ENCODE results near the gene ZNF157. TPM values are rescaled to one million over a fixed set of nuclear protein-coding genes. Genes with fewer than 3 reads are reported as not detected.

The ZNF157 gene
- total RNA-seq, 2 donors from 2014 or later, result not detected

DNA sequence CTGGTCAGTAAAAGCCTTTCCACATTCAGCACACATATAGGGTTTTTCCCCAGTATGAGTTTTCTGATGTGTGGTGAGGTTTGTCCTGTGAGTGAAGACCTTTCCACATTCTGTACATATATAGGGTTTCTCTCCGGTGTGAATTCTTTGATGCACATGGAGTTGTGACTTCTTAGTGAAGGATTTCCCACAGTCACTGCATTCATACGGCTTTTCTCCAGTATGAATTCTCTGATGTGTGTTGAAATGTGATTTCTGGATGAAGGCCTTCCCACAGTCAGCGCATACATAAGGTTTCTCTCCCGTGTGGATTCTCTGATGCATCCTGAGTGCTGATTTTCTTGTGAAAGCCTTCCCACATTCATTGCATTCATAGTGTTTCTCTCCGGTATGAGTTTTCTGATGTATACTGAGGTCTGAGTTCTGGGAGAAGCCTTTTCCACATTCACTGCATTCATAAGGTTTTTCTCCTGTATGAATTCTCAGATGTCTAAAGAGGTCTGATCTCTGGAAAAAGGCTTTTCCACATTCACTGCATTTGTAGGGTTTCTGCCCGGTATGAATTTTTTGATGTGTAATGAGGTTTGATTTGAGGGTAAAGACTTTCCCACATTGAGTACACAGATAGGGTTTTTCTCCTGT lies 77.9 kb downstream of the ZNF157 start:
- no peaks in the 10 kb centered on the region for H3K4me1 ChIP-seq
- H3K9ac ChIP-seq (ENCODE audit: low read depth in 2 of 2, low read length in 2 of 2), result no peak overlapping the region
- intact Hi-C loops (cut with DNase I), result no loop called here
- peaks cover 5% of the 10 kb centered on the region for H3K9me3 ChIP-seq
- no peak overlapping the region for H3K4me3 ChIP-seq
- no peaks in the 10 kb centered on the region for H3K27me3 ChIP-seq
- no peak overlapping the region for H3K27ac ChIP-seq
- DNase-seq, result no peak
- no peaks in the 10 kb centered on the region for H3K36me3 ChIP-seq
- TF ChIP-seq, protein P1, sequence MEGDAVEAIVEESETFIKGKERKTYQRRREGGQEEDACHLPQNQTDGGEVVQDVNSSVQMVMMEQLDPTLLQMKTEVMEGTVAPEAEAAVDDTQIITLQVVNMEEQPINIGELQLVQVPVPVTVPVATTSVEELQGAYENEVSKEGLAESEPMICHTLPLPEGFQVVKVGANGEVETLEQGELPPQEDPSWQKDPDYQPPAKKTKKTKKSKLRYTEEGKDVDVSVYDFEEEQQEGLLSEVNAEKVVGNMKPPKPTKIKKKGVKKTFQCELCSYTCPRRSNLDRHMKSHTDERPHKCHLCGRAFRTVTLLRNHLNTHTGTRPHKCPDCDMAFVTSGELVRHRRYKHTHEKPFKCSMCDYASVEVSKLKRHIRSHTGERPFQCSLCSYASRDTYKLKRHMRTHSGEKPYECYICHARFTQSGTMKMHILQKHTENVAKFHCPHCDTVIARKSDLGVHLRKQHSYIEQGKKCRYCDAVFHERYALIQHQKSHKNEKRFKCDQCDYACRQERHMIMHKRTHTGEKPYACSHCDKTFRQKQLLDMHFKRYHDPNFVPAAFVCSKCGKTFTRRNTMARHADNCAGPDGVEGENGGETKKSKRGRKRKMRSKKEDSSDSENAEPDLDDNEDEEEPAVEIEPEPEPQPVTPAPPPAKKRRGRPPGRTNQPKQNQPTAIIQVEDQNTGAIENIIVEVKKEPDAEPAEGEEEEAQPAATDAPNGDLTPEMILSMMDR (IDR thresholded peaks at IDR 0.05), result no peak

DNA sequence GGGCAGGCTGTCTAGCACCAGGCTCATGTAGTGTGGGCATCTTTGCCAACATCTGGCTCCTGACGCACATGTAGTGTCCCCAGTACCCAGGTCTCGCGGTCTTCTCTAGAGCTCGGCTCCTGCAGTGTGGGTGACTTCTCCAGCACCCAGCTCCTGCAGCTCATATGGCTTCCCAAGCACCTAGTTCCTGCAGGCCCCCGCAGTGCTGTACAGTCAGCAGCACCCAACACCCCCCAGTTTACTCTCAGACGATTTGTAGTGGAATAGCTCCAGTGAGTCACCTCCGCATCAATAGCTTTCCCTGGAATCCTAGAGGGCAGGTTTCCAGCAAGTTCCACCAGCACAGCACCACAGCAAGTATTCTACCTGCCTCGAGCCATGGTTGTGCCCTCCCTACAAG lies 81.7 kb downstream of the ZNF157 start:
- Histone ChIP-seq H3K4me3 (no peak overlapping the region), H3K27me3 (no peaks in the 10 kb centered on the region), H3K9ac (ENCODE audit: low read depth in 2 of 2, low read length in 2 of 2) (no peak overlapping the region), H3K36me3 (no peaks in the 10 kb centered on the region), H3K9me3 (peaks cover 5% of the 10 kb centered on the region), H3K4me1 (no peaks in the 10 kb centered on the region), H3K27ac (no peak overlapping the region)
- DNase-seq, result no peak
- intact Hi-C loops (cut with DNase I), result no loop called here
- TF ChIP-seq, protein P1 (IDR thresholded peaks at IDR 0.05), result no peak

DNA sequence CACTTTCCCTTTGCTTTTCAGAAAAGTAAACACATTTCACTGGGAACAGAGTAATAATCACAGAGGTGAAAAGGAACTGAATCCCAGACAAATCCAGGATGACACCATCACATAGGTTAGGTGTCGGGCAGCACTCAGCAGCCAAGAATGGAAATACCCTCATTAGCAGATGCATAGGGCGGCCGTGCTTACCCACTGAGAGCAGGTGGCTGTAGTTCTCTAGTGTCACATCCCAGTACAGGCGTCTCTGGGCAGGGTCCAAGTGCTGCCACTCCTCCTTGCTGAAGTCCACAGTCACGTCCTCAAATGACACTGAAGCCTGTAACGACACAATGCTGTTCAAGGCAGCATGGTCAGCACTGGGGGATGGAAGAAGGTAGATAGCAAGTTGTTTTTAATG lies 85.7 kb downstream of the ZNF157 start:
- Histone ChIP-seq H3K4me1 (no peaks in the 10 kb centered on the region), H3K36me3 (no peaks in the 10 kb centered on the region), H3K27me3 (no peaks in the 10 kb centered on the region), H3K9me3 (no peaks in the 10 kb centered on the region), H3K9ac (ENCODE audit: low read depth in 2 of 2, low read length in 2 of 2) (no peak overlapping the region), H3K27ac (no peak overlapping the region), H3K4me3 (no peak overlapping the region)
- intact Hi-C loops (cut with DNase I), result no loop called here
- no peak for DNase-seq
- TF ChIP-seq, protein P1 (IDR thresholded peaks at IDR 0.05), result no peak

DNA sequence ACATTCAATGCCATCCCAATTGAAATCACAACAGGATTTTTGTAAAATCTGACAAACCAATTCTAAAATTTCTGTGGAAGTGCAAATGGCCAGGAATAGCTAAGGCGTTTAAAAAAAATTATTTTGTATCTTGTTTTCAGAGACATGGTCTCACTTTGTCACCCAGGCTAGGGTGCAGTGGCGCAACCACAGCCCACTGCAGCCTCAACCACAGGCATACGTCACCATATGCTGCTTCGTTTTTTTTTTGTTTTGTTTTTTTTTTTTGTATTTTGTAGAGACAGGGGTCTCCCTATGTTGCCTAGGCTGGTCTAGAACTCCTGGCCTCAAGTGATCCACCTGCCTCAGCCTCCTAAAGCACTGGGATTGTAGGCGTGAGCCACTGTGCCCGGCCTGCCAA lies 88.2 kb downstream of the ZNF157 start:
- Histone ChIP-seq H3K9me3 (no peaks in the 10 kb centered on the region), H3K36me3 (no peaks in the 10 kb centered on the region), H3K9ac (ENCODE audit: low read depth in 2 of 2, low read length in 2 of 2) (no peak overlapping the region), H3K4me1 (no peaks in the 10 kb centered on the region), H3K27me3 (no peaks in the 10 kb centered on the region), H3K4me3 (no peak overlapping the region), H3K27ac (no peak overlapping the region)
- intact Hi-C loops (cut with DNase I), result no loop called here
- DNase-seq, result no peak
- TF ChIP-seq, protein P1 (IDR thresholded peaks at IDR 0.05), result no peak

DNA sequence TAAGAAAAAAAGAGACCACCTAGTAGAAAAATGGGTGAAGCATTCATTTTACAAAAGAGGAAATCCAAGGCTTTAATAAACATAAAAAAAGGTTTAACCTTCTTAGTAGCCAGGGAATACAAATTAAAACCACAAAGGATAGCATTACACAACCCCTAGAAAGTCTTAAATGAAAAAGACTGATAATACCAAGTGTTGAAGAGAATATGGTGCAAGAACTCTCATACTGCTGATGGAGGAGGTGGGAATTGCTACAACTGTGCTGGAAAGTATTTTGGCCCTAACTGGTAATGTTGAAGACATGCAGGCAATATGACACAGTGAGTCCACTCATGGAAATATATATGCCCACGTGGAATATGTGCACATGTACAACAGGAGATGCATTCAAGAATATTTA lies 90.2 kb downstream of the ZNF157 start:
- no peaks in the 10 kb centered on the region for H3K4me1 ChIP-seq
- H3K9ac ChIP-seq (ENCODE audit: low read depth in 2 of 2, low read length in 2 of 2), result no peak overlapping the region
- TF ChIP-seq, protein P1 (IDR thresholded peaks at IDR 0.05), result no peak
- DNase-seq, result no peak
- no peaks in the 10 kb centered on the region for H3K36me3 ChIP-seq
- no peaks in the 10 kb centered on the region for H3K27me3 ChIP-seq
- intact Hi-C loops (cut with DNase I), result no loop called here
- H3K9me3 ChIP-seq, result no peaks in the 10 kb centered on the region
- no peak overlapping the region for H3K27ac ChIP-seq
- no peak overlapping the region for H3K4me3 ChIP-seq

Other genes starting within 250 kb of the ZNF157 start
- 10 to 100 TPM; 84.6 to 97.1 TPM for gene NDUFB11, start 225.9 kb upstream of the ZNF157 start, total RNA-seq
- 10 to 100 TPM; 30.0 to 67.8 TPM for gene RBM10, start 225.4 kb upstream of the ZNF157 start, total RNA-seq
- gene UBA1, start 176.7 kb upstream of the ZNF157 start, total RNA-seq, result 100 to 1,000 TPM; 237 to 327 TPM
- 100 to 1,000 TPM in 1 of 2 donors, 10 to 100 TPM in 1; 95.0 to 147 TPM for gene CDK16, start 151.9 kb upstream of the ZNF157 start, total RNA-seq
- 10 to 100 TPM; 20.7 to 22.9 TPM for gene USP11, start 137.6 kb upstream of the ZNF157 start, total RNA-seq
- gene ZNF41, start 112.6 kb downstream of the ZNF157 start, total RNA-seq, result 10 to 100 TPM in 1 of 2 donors, 1 to 10 TPM in 1; 8.3 to 10.3 TPM
- gene ARAF, start 190.6 kb downstream of the ZNF157 start, total RNA-seq, result 10 to 100 TPM; 94.8 to 95.2 TPM
- gene TIMP1, start 211.9 kb downstream of the ZNF157 start, total RNA-seq, result 10 to 100 TPM; 84.1 to 93.0 TPM
- 1 to 10 TPM in 1 of 2 donors, under 1 TPM in 1; 0.96 to 1.5 TPM for gene SYN1, start 249.3 kb downstream of the ZNF157 start, total RNA-seq

Data from colonic mucosa (tissue), 4 donors.